ENCODE results near the gene HTT. TPM values are rescaled to one million over a fixed set of nuclear protein-coding genes. Genes with fewer than 3 reads are reported as not detected.

HTT gene
- total RNA-seq, 1 experiment from 2014 or later, result 64.4 TPM

GRCh38 chr4:3291411-3291968 lies 217.0 kb downstream of the HTT start:
- H3K14ac ChIP-seq (ENCODE audit: insufficient read depth, low read length), result no peak overlapping the region
- H3K18ac ChIP-seq (ENCODE audit: insufficient read length, low read depth, low read length), result no peak overlapping the region
- H2BK120ac ChIP-seq (ENCODE audit: low read depth, low read length, poor library complexity, severe bottlenecking), result no peak overlapping the region
- H3T11ph ChIP-seq (ENCODE audit: low read length), result no peak overlapping the region
- no peak overlapping the region for H2AFZ ChIP-seq (ENCODE audit: low read length)
- H3K4me3 Mint-ChIP-seq, result peak overlapping the region; percentile 79 to 88
- H3K36me3 Mint-ChIP-seq (ENCODE audit: insufficient read depth in 1 of 3, low read depth in 3 of 3), result no peaks in the 10 kb centered on the region; a peak in 1 of 7 replicates
- H2BK20ac ChIP-seq (ENCODE audit: low read depth, low read length, poor library complexity, severe bottlenecking), result no peak overlapping the region
- no peak overlapping the region for H3K4ac ChIP-seq (ENCODE audit: low read depth, low read length)
- no peak for TF ChIP-seq CTCF (conservative IDR thresholded peaks at IDR 0.05)
- no peaks in the 10 kb centered on the region for H3K4me1 ChIP-seq (ENCODE audit: insufficient read depth, low read length)
- no peak overlapping the region for H3K23ac ChIP-seq (ENCODE audit: insufficient read length, low read depth, low read length)
- no peaks in the 10 kb centered on the region; the same call in 1 of the 2 replicates for H3K27me3 ChIP-seq (ENCODE audit: insufficient read depth, low read length)
- H3K23me2 ChIP-seq (ENCODE audit: insufficient read length, low read depth, low read length, poor library complexity, severe bottlenecking), result peaks cover 16% of the 10 kb centered on the region
- no peak overlapping the region for H2BK15ac ChIP-seq (ENCODE audit: low read depth, low read length)
- no peaks in the 10 kb centered on the region for H3K79me2 ChIP-seq (ENCODE audit: insufficient read depth, low read length)
- H4K8ac ChIP-seq (replicated peaks; ENCODE audit: insufficient read length, low read depth, low read length), result no peak overlapping the region
- H3K79me1 ChIP-seq (ENCODE audit: insufficient read depth, low read depth, low read length, poor library complexity, severe bottlenecking), result no peaks in the 10 kb centered on the region
- no peaks in the 10 kb centered on the region; a peak in 1 of 5 replicates for H3K9me3 Mint-ChIP-seq
- no peak overlapping the region for H3K56ac ChIP-seq (ENCODE audit: insufficient read length, low read depth, low read length)
- no peak overlapping the region for H2BK12ac ChIP-seq (ENCODE audit: insufficient read length, low read depth, low read length)
- H4K5ac ChIP-seq (ENCODE audit: insufficient read length, low read depth, low read length), result no peak overlapping the region
- peak overlapping the region in 2 of 3 experiments; percentile 48 to 51; a peak in 2 of 7 replicates for H3K27ac Mint-ChIP-seq
- DNase-seq, result peak; percentile 60
- peaks cover 28% of the 10 kb centered on the region for H3K27me3 Mint-ChIP-seq (ENCODE audit: low read depth)
- peak overlapping the region; percentile 71 for H3K4me2 ChIP-seq (ENCODE audit: insufficient read depth, insufficient read length, low read length)
- H3K4me1 Mint-ChIP-seq, result peaks cover 24 to 31% of the 10 kb centered on the region in 2 experiments
- no peak overlapping the region for H3K9ac ChIP-seq (ENCODE audit: extremely low read depth, insufficient read length, low read length)
- WGBS (ENCODE audit: extremely low coverage, insufficient read length, low lambda C conversion rate), result no CpG with 5 or more reads among the region's 24 CpGs
- H4K20me1 ChIP-seq (ENCODE audit: control insufficient read depth, insufficient read depth, insufficient read length), result no peaks in the 10 kb centered on the region
- H4K91ac ChIP-seq (ENCODE audit: insufficient read length, low read depth, low read length), result no peak overlapping the region
- H2AK5ac ChIP-seq (ENCODE audit: insufficient read length, low read length), result no peak overlapping the region
- H2BK5ac ChIP-seq (ENCODE audit: insufficient read length, low read length), result no peak overlapping the region
- no peak overlapping the region for H3K27ac ChIP-seq (ENCODE audit: insufficient read length, low read depth, low read length)
- no peaks in the 10 kb centered on the region for H3K9me3 ChIP-seq (ENCODE audit: control insufficient read depth, low read depth, low read length)
